Measurements from ENCODE around the gene CACNG4. TPM values are rescaled to one million over a fixed set of nuclear protein-coding genes. Genes with fewer than 3 reads are reported as not detected.

CACNG4 gene
- total RNA-seq, 4 donors from 2014 or later = 0.56 to 2.2 (median 1.1) TPM; not detected in 1

- no peak for TF ChIP-seq CTCF (IDR thresholded peaks at IDR 0.05)
- ATAC-seq (ENCODE audit: low FRiP score) (no peak), DNase-seq (ENCODE audit: low spot score) (no peak)
Measured at GRCh38 chr17:66966298-66966697, 1.8 kb downstream of the CACNG4 start.

- ATAC-seq (ENCODE audit: low FRiP score) (no peak), DNase-seq (ENCODE audit: low spot score) (no peak)
- TF ChIP-seq CTCF (IDR thresholded peaks at IDR 0.05) = no peak
Measured at GRCh38 chr17:66966704-66967418, 2.4 kb downstream of the CACNG4 start.

GRCh38 chr17:66967837-66968543, 3.5 kb downstream of the CACNG4 start:
- DNase-seq (ENCODE audit: low spot score) (no peak), ATAC-seq (ENCODE audit: low FRiP score) (no peak)
- TF ChIP-seq CTCF (IDR thresholded peaks at IDR 0.05) = no peak

- DNase-seq (ENCODE audit: low spot score) (no peak), ATAC-seq (ENCODE audit: low FRiP score) (no peak)
- no peak for TF ChIP-seq CTCF (IDR thresholded peaks at IDR 0.05)
Measured at GRCh38 chr17:66968916-66969315, 4.4 kb downstream of the CACNG4 start.

GRCh38 chr17:66970140-66970539, 5.6 kb downstream of the CACNG4 start:
- TF ChIP-seq CTCF (IDR thresholded peaks at IDR 0.05) = no peak
- DNase-seq (ENCODE audit: low spot score) (no peak), ATAC-seq (ENCODE audit: low FRiP score) (no peak)

GRCh38 chr17:66970797-66971196, 6.3 kb downstream of the CACNG4 start:
- TF ChIP-seq CTCF (IDR thresholded peaks at IDR 0.05) = no peak
- ATAC-seq (ENCODE audit: low FRiP score) (no peak), DNase-seq (ENCODE audit: low spot score) (no peak)

GRCh38 chr17:66971264-66971663, 6.8 kb downstream of the CACNG4 start:
- ATAC-seq (ENCODE audit: low FRiP score) = no peak
- TF ChIP-seq CTCF (IDR thresholded peaks at IDR 0.05) = no peak
- DNase-seq (ENCODE audit: low spot score) = no peak
